Measurements from ENCODE around the gene RABL2A. TPM values are rescaled to one million over a fixed set of nuclear protein-coding genes. Genes with fewer than 3 reads are reported as not detected.
"Not testable (repeated sequence)": the region's sequence is repeated elsewhere in the genome, so short reads cannot be mapped to it uniquely, and the experiment has no call there.

Gene RABL2A
- total RNA-seq = 10 to 100 TPM in 3 of 4 donors, 1 to 10 TPM in 1; 6.7 to 26.5 (median 14.3) TPM

- TF ChIP-seq CTCF (IDR thresholded peaks at IDR 0.05) = peak in 2 of 6 experiments; percentile 9 to 17
- H3K36me3 ChIP-seq, H3K27me3 ChIP-seq, H3K4me1 ChIP-seq, H3K9me3 ChIP-seq: not testable (repeated sequence)
- Histone ChIP-seq H3K27ac (peak within 1 kb of the TSS; percentile 25 to 70 (median 40)), H3K4me3 (peak within 1 kb of the TSS; percentile 33 to 57 (median 46))
- DNase-seq = peak; percentile 69 to 93 (median 89)
Observed at GRCh38 chr2:113626616-113627330, at the start of gene RABL2A. Gene RABL2A (plus strand): TSS chr2:113627266. CDS start chr2:113628607, 1,341 bp downstream.

- H3K36me3 ChIP-seq, H3K4me1 ChIP-seq, H3K27me3 ChIP-seq, H3K4me3 ChIP-seq, H3K9me3 ChIP-seq, H3K27ac ChIP-seq, DNase-seq: not testable (repeated sequence)
Observed at GRCh38 chr2:113578508-113578907, 48.6 kb upstream of the RABL2A start.

GRCh38 chr2:113582473-113582872, 44.6 kb upstream of the RABL2A start:
- not testable (repeated sequence) for H3K27ac ChIP-seq, H3K36me3 ChIP-seq, H3K27me3 ChIP-seq, H3K4me3 ChIP-seq, DNase-seq, H3K9me3 ChIP-seq
- H3K4me1 ChIP-seq = peaks cover 0 to 10% (median 0%) of the 10 kb centered on the region in 4 donors

- H3K27me3 ChIP-seq = not testable (repeated sequence)
- peaks cover 0 to 10% (median 0%) of the 10 kb centered on the region in 4 donors for H3K4me1 ChIP-seq
- peak in 1 of 2 donors; percentile 34 for TF ChIP-seq POLR2A (IDR thresholded peaks at IDR 0.05)
Observed at GRCh38 chr2:113583521-113584225, 43.4 kb upstream of the RABL2A start.

GRCh38 chr2:113584311-113585092, 42.6 kb upstream of the RABL2A start:
- not testable (repeated sequence) for H3K9me3 ChIP-seq, DNase-seq, H3K36me3 ChIP-seq, H3K27me3 ChIP-seq
- Histone ChIP-seq H3K4me1 (peaks cover 0 to 10% (median 0%) of the 10 kb centered on the region in 4 donors), H3K27ac (peak overlapping the region; percentile 72 to 87 (median 80)), H3K4me3 (peak overlapping the region; percentile 58 to 76 (median 59))

More at GRCh38 chr2:113583521-113584225, 43.4 kb upstream of the RABL2A start:
- H3K27ac ChIP-seq = peak overlapping the region; percentile 72 to 87 (median 80)
- H3K9me3 ChIP-seq, H3K36me3 ChIP-seq: not testable (repeated sequence)
- DNase-seq = peak; percentile 73 to 91 (median 84)
- H3K4me3 ChIP-seq = peak overlapping the region; percentile 58 to 76 (median 59)

- H3K27ac ChIP-seq, H3K36me3 ChIP-seq, H3K9me3 ChIP-seq, H3K4me3 ChIP-seq, H3K27me3 ChIP-seq: not testable (repeated sequence)
- peaks cover 0 to 10% (median 0%) of the 10 kb centered on the region in 4 donors for H3K4me1 ChIP-seq
- TF ChIP-seq CTCF (IDR thresholded peaks at IDR 0.05) = peak in 4 of 6 experiments; percentile 42 to 56 (median 45)
- DNase-seq = peak; percentile 51 to 80 (median 57)
Observed at GRCh38 chr2:113587201-113587600, 39.9 kb upstream of the RABL2A start.

GRCh38 chr2:113589591-113589990, 37.5 kb upstream of the RABL2A start:
- not testable (repeated sequence) for H3K9me3 ChIP-seq, H3K36me3 ChIP-seq, DNase-seq, H3K4me1 ChIP-seq, H3K27me3 ChIP-seq, H3K4me3 ChIP-seq, H3K27ac ChIP-seq

- not testable (repeated sequence) for H3K27me3 ChIP-seq, DNase-seq, H3K36me3 ChIP-seq, H3K9me3 ChIP-seq, H3K4me1 ChIP-seq, H3K27ac ChIP-seq, H3K4me3 ChIP-seq
Observed at GRCh38 chr2:113591926-113592325, 35.1 kb upstream of the RABL2A start.

- H3K4me1 ChIP-seq, H3K9me3 ChIP-seq, H3K4me3 ChIP-seq, H3K27ac ChIP-seq, H3K27me3 ChIP-seq, DNase-seq, H3K36me3 ChIP-seq: not testable (repeated sequence)
Observed at GRCh38 chr2:113593280-113593679, 33.8 kb upstream of the RABL2A start.

- not testable (repeated sequence) for H3K36me3 ChIP-seq, H3K27me3 ChIP-seq, H3K27ac ChIP-seq, DNase-seq, H3K9me3 ChIP-seq, H3K4me3 ChIP-seq, H3K4me1 ChIP-seq
Observed at GRCh38 chr2:113595725-113596124, 31.3 kb upstream of the RABL2A start.

- not testable (repeated sequence) for H3K27ac ChIP-seq, H3K9me3 ChIP-seq, H3K36me3 ChIP-seq, DNase-seq, H3K4me3 ChIP-seq, H3K4me1 ChIP-seq, H3K27me3 ChIP-seq
Observed at GRCh38 chr2:113597164-113597563, 29.9 kb upstream of the RABL2A start.

- H3K4me1 ChIP-seq, H3K27ac ChIP-seq, H3K27me3 ChIP-seq, DNase-seq, H3K9me3 ChIP-seq, H3K36me3 ChIP-seq, H3K4me3 ChIP-seq: not testable (repeated sequence)
Observed at GRCh38 chr2:113597572-113597971, 29.5 kb upstream of the RABL2A start.
